ENCODE data around the gene MISP3. TPM values are rescaled to one million over a fixed set of nuclear protein-coding genes. Genes with fewer than 3 reads are reported as not detected.
"Not testable (repeated sequence)": the region's sequence is repeated elsewhere in the genome, so short reads cannot be mapped to it uniquely, and the experiment has no call there.

Gene MISP3
- total and polyA plus RNA-seq, 8 donors, result 6.4 to 21.4 (median 8.3) TPM

GRCh38 chr19:14030997-14031718, 41.4 kb upstream of the MISP3 start:
- ATAC-seq, result no peak
- no peaks in the 10 kb centered on the region for H3K36me3 ChIP-seq
- peak overlapping the region in 3 of 4 donors; percentile 45 to 59 (median 57) for H3K27ac ChIP-seq
- H3K4me1 ChIP-seq, result peaks cover 0 to 3% (median 0%) of the 10 kb centered on the region in 3 donors
- H3K27me3 ChIP-seq, result no peaks in the 10 kb centered on the region
- intact Hi-C loops (cut with DNase I), result no loop called here
- H3K9me3 ChIP-seq, result no peaks in the 10 kb centered on the region
- 26 to 29% methylated on average over 20 of the region's 20 CpGs for WGBS, 2 donors
- no peak for FAIRE-seq
- H3K4me3 ChIP-seq, result peak overlapping the region; percentile 37 to 67 (median 48)
- DNase-seq, result no peak
- no peak for TF ChIP-seq CTCF (IDR thresholded peaks at IDR 0.05)

GRCh38 chr19:14031719-14032480, 40.7 kb upstream of the MISP3 start, which contains the start of gene IL27RA:
IL27RA (plus strand) TSS chr19:14031762; CDS start chr19:14031873, 111 bp downstream.
- Histone ChIP-seq H3K27ac (peak within 1 kb of the TSS in 3 of 4 donors; percentile 45 to 59 (median 57)), H3K9me3 (no peaks in the 10 kb centered on the region), H3K4me3 (peak within 1 kb of the TSS; percentile 37 to 67 (median 48)), H3K4me1 (peaks cover 0 to 3% (median 0%) of the 10 kb centered on the region in 3 donors), H3K36me3 (no peaks in the 10 kb centered on the region), H3K27me3 (no peaks in the 10 kb centered on the region)
- TF ChIP-seq CTCF (IDR thresholded peaks at IDR 0.05), result peak; percentile 38 to 63 (median 50)
- 0 to 1% methylated on average over 54 to 63 of the region's 63 CpGs for WGBS, 2 donors
- ATAC-seq (peak; percentile 74 to 90 (median 90)), DNase-seq (peak; percentile 55 to 89 (median 62)), FAIRE-seq (no peak)
- intact Hi-C loops (cut with DNase I), result no loop called here

GRCh38 chr19:14033946-14034345, 38.6 kb upstream of the MISP3 start:
- no peak for ATAC-seq
- WGBS, 2 donors, result 94 to 97% methylated on average over 2 of the region's 2 CpGs
- no peaks in the 10 kb centered on the region for H3K36me3 ChIP-seq
- H3K27me3 ChIP-seq, result no peaks in the 10 kb centered on the region
- H3K9me3 ChIP-seq, result no peaks in the 10 kb centered on the region
- no peak for DNase-seq
- H3K27ac ChIP-seq, result no peak overlapping the region
- no peak overlapping the region for H3K4me3 ChIP-seq
- TF ChIP-seq CTCF (IDR thresholded peaks at IDR 0.05), result no peak
- no peak for FAIRE-seq
- intact Hi-C loops (cut with DNase I), result no loop called here
- peaks cover 0 to 3% (median 0%) of the 10 kb centered on the region in 3 donors for H3K4me1 ChIP-seq

GRCh38 chr19:14035159-14035558, 37.4 kb upstream of the MISP3 start:
- 88 to 91% methylated on average over 12 of the region's 12 CpGs for WGBS, 2 donors
- ATAC-seq; H3K4me1 ChIP-seq; H3K9me3 ChIP-seq; H3K4me3 ChIP-seq; H3K27ac ChIP-seq; intact Hi-C loops (cut with DNase I); FAIRE-seq; DNase-seq; H3K36me3 ChIP-seq; H3K27me3 ChIP-seq: not testable (repeated sequence)

- no peak overlapping the region for H3K27ac ChIP-seq
- intact Hi-C loops (cut with DNase I), result no loop called here
- 86% methylated on average over 7 of the region's 7 CpGs for WGBS, 2 donors
- no peak overlapping the region for H3K4me3 ChIP-seq
- DNase-seq (no peak), ATAC-seq (no peak), FAIRE-seq (no peak)
- TF ChIP-seq CTCF (IDR thresholded peaks at IDR 0.05), result no peak
- peaks cover 0 to 3% (median 0%) of the 10 kb centered on the region in 3 donors for H3K4me1 ChIP-seq
- H3K36me3 ChIP-seq, result no peaks in the 10 kb centered on the region
- H3K27me3 ChIP-seq, result no peaks in the 10 kb centered on the region
- no peaks in the 10 kb centered on the region for H3K9me3 ChIP-seq
Observed at GRCh38 chr19:14035706-14036105, 36.9 kb upstream of the MISP3 start.
